DOHH2 (cell line): Measurements from ENCODE around the gene DUS4L.

Source experiments
- CTCF ChIP-seq: fragments of 200-600 bp; sonication (generic); IDR thresholded peaks from one replicate; pipeline ENCODE4 v1.5.1; 2014; ENCODE audit warnings: antibody characterized with exemption, mild to moderate bottlenecking, low read depth, low read length; ENCODE audit not compliant: poor library complexity, severe bottlenecking
- EZH2phosphoT487 ChIP-seq: fragments of 200-600 bp; sonication (generic); IDR thresholded peaks from 2 replicates; pipeline ENCODE4 v1.6.1; 2017; ENCODE audit warnings: borderline replicate concordance, mild to moderate bottlenecking, antibody characterized with exemption, low read length, moderate library complexity, mixed read lengths

- TF ChIP-seq CTCF (no peak), EZH2phosphoT487 (no peak)
These were observed 46.6 kb downstream of the DUS4L start for GRCh38 chr7:107610323-107610722.
